GM23338 (cell line): ENCODE measurements around the gene DPYSL5. TPM values are rescaled to one million over a fixed set of nuclear protein-coding genes. Genes with fewer than 3 reads are reported as not detected.

Source experiments
- ATAC-seq: fragments of 200-7000 bp; cut with Tn5 transposase; 3 replicates; pipeline ENCODE4 v1.9.1; 2020
- DNase-seq: peaks from one replicate; pipeline ENCODE4 v3.0.0-alpha.2; 2015; ENCODE audit warnings: low spot score
- H2AFZ ChIP-seq: fragments of 200-600 bp; sonication (generic); 2 replicates; pipeline ENCODE4 v1.8.0; 2016; ENCODE audit warnings: antibody characterized with exemption, mild to moderate bottlenecking, moderate library complexity
- H3F3A ChIP-seq: fragments of 200-600 bp; sonication (generic); replicated peaks from 2 replicates; pipeline ENCODE4 v1.8.0; 2017; ENCODE audit warnings: antibody characterized with exemption, mixed run types, low read depth
- H3K27ac ChIP-seq: fragments of 200-600 bp; sonication (generic); 2 replicates; pipeline ENCODE4 v1.6.1; 2016; ENCODE audit warnings: low read depth
- H3K27me3 ChIP-seq: fragments of 200-600 bp; sonication (generic); 2 replicates; pipeline ENCODE4 v1.8.0; 2016; ENCODE audit warnings: mild to moderate bottlenecking, mixed run types, moderate library complexity; ENCODE audit not compliant: insufficient read depth
- H3K36me3 ChIP-seq: fragments of 200-600 bp; sonication (generic); 2 replicates; pipeline ENCODE4 v1.8.0; 2016; ENCODE audit warnings: mild to moderate bottlenecking; ENCODE audit not compliant: insufficient read depth
- H3K4me1 ChIP-seq: fragments of 200-600 bp; sonication (generic); 2 replicates; pipeline ENCODE4 v1.8.0; 2016; ENCODE audit warnings: mild to moderate bottlenecking, moderate library complexity; ENCODE audit not compliant: insufficient read depth
- H3K4me2 ChIP-seq: fragments of 200-600 bp; sonication (generic); 2 replicates; pipeline ENCODE4 v1.7.1; 2017; ENCODE audit warnings: mixed run types
- H3K4me3 ChIP-seq: fragments of 200-600 bp; sonication (generic); 2 replicates; pipeline ENCODE4 v1.6.1; 2016; ENCODE audit warnings: mixed run types
- H3K79me2 ChIP-seq: fragments of 200-600 bp; sonication (generic); replicated peaks from 2 replicates; pipeline ENCODE4 v1.8.0; 2017; ENCODE audit warnings: mild to moderate bottlenecking; ENCODE audit not compliant: insufficient read depth
- H3K9me2 ChIP-seq: fragments of 200-600 bp; sonication (generic); 2 replicates; pipeline ENCODE4 v1.8.0; 2017; ENCODE audit not compliant: insufficient read depth
- H4K20me1 ChIP-seq: fragments of 200-600 bp; sonication (generic); replicated peaks from 2 replicates; pipeline ENCODE4 v1.8.0; 2017; ENCODE audit warnings: mild to moderate bottlenecking; ENCODE audit not compliant: insufficient read depth
- H3K27ac Mint-ChIP-seq: 2 replicates; pipeline ENCODE4 v1.8.0; 2020; ENCODE audit warnings: inconsistent platforms, mild to moderate bottlenecking, moderate library complexity, mixed read lengths
- H3K27me3 Mint-ChIP-seq: 3 replicates; pipeline ENCODE4 v1.8.0; 2022; ENCODE audit warnings: low read depth, mild to moderate bottlenecking, moderate library complexity, mixed read lengths, inconsistent platforms; ENCODE audit not compliant: insufficient read depth, poor library complexity
- H3K36me3 Mint-ChIP-seq: 3 replicates; pipeline ENCODE4 v1.8.0; 2021; ENCODE audit warnings: low read depth, mild to moderate bottlenecking, inconsistent platforms, moderate library complexity, mixed read lengths
- H3K4me1 Mint-ChIP-seq: 3 replicates; pipeline ENCODE4 v1.8.0; 2020; ENCODE audit warnings: mild to moderate bottlenecking, inconsistent platforms, mixed read lengths
- H3K4me3 Mint-ChIP-seq: 3 replicates; pipeline ENCODE4 v1.8.0; 2021; ENCODE audit warnings: moderate library complexity, mild to moderate bottlenecking, inconsistent platforms, mixed read lengths
- H3K9me3 Mint-ChIP-seq: 3 replicates; pipeline ENCODE4 v1.8.0; 2020; ENCODE audit warnings: moderate library complexity, mild to moderate bottlenecking, inconsistent platforms, mixed read lengths
- CREB1 ChIP-seq: fragments of 250-450 bp; sonication (Bioruptor Pico); IDR thresholded peaks from 2 replicates; pipeline ENCODE4 v1.5.0; 2020; ENCODE audit warnings: low read depth, mild to moderate bottlenecking, moderate library complexity
- EZH2 ChIP-seq: fragments of 200-600 bp; sonication (generic); IDR thresholded peaks from one replicate; pipeline ENCODE4 v1.8.0; 2017; ENCODE audit warnings: antibody characterized with exemption, mild to moderate bottlenecking, low read depth; ENCODE audit not compliant: unreplicated experiment
- polyA plus RNA-seq: library from polyadenylated mRNA; unstranded; fragments of >200 nt; fragmentation: Nextera tagmentation; extraction: Ambion mirVana; gene quantifications from 2 replicates; pipeline ENCODE4 v1.2.1, GENCODE V29; 2016
- total RNA-seq: library from RNA; depleted of rRNA; stranded (reverse); fragments of >200 nt; shearing (Covaris generic); gene quantifications from 2 replicates; pipeline ENCODE4 v1.2.3, GENCODE V29; 2014
- TF ChIP-seq, protein P1 (sequence below): IDR thresholded peaks from 2 replicates; pipeline ENCODE4 v1.6.1; 2016; ENCODE audit warnings: antibody characterized with exemption
- TF ChIP-seq, protein P2 (sequence below): IDR thresholded peaks from one replicate; pipeline ENCODE4 v1.6.1; 2018; ENCODE audit warnings: antibody characterized with exemption; ENCODE audit not compliant: unreplicated experiment
- TF ChIP-seq, protein P3 (sequence below): fragments of 250-450 bp; sonication (Bioruptor Pico); IDR thresholded peaks from 2 replicates; pipeline ENCODE4 v1.5.0; 2020; ENCODE audit warnings: mild to moderate bottlenecking, moderate library complexity
- TF ChIP-seq, protein P4 (sequence below), 2 experiments: fragments of 200-600 bp in 1 of 2; sonication (generic) in 1 of 2; conservative IDR thresholded peaks; 2 replicates each; pipeline versions ENCODE4 v1.5.1 to v1.6.1; 2016 to 2017; ENCODE audit warnings: antibody characterized with exemption in 2 of 2, low read depth in 2 of 2, mild to moderate bottlenecking in 2 of 2, moderate library complexity in 1 of 2

Gene DPYSL5
- total and polyA plus RNA-seq, 2 experiments from 2014 or later, result 3.1 to 8.1 TPM

DNA sequence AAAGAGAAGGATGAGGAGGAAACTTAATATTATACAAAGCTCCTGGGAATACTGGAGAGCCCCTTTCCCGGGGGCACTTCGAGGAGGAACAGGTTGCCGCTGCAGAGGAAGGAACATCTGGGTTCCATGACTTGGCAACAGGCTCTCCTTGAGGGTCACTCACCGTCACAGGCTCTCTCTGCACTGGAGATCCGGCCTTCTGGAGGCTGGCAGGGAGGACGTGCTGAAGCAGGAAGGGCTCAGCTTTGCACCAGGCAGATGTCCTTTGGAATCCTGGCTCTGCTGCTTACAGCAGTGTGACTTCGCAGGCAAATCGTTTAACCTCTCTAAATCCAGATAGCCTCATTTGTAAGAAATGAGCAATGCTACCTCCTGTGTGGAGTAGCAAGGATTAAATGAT, 2.9 kb upstream of the DPYSL5 start (continued):
- TF ChIP-seq, protein P1, sequence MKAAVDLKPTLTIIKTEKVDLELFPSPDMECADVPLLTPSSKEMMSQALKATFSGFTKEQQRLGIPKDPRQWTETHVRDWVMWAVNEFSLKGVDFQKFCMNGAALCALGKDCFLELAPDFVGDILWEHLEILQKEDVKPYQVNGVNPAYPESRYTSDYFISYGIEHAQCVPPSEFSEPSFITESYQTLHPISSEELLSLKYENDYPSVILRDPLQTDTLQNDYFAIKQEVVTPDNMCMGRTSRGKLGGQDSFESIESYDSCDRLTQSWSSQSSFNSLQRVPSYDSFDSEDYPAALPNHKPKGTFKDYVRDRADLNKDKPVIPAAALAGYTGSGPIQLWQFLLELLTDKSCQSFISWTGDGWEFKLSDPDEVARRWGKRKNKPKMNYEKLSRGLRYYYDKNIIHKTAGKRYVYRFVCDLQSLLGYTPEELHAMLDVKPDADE, result no peak
- TF ChIP-seq, protein P2, sequence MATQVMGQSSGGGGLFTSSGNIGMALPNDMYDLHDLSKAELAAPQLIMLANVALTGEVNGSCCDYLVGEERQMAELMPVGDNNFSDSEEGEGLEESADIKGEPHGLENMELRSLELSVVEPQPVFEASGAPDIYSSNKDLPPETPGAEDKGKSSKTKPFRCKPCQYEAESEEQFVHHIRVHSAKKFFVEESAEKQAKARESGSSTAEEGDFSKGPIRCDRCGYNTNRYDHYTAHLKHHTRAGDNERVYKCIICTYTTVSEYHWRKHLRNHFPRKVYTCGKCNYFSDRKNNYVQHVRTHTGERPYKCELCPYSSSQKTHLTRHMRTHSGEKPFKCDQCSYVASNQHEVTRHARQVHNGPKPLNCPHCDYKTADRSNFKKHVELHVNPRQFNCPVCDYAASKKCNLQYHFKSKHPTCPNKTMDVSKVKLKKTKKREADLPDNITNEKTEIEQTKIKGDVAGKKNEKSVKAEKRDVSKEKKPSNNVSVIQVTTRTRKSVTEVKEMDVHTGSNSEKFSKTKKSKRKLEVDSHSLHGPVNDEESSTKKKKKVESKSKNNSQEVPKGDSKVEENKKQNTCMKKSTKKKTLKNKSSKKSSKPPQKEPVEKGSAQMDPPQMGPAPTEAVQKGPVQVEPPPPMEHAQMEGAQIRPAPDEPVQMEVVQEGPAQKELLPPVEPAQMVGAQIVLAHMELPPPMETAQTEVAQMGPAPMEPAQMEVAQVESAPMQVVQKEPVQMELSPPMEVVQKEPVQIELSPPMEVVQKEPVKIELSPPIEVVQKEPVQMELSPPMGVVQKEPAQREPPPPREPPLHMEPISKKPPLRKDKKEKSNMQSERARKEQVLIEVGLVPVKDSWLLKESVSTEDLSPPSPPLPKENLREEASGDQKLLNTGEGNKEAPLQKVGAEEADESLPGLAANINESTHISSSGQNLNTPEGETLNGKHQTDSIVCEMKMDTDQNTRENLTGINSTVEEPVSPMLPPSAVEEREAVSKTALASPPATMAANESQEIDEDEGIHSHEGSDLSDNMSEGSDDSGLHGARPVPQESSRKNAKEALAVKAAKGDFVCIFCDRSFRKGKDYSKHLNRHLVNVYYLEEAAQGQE, result no peak

DNA sequence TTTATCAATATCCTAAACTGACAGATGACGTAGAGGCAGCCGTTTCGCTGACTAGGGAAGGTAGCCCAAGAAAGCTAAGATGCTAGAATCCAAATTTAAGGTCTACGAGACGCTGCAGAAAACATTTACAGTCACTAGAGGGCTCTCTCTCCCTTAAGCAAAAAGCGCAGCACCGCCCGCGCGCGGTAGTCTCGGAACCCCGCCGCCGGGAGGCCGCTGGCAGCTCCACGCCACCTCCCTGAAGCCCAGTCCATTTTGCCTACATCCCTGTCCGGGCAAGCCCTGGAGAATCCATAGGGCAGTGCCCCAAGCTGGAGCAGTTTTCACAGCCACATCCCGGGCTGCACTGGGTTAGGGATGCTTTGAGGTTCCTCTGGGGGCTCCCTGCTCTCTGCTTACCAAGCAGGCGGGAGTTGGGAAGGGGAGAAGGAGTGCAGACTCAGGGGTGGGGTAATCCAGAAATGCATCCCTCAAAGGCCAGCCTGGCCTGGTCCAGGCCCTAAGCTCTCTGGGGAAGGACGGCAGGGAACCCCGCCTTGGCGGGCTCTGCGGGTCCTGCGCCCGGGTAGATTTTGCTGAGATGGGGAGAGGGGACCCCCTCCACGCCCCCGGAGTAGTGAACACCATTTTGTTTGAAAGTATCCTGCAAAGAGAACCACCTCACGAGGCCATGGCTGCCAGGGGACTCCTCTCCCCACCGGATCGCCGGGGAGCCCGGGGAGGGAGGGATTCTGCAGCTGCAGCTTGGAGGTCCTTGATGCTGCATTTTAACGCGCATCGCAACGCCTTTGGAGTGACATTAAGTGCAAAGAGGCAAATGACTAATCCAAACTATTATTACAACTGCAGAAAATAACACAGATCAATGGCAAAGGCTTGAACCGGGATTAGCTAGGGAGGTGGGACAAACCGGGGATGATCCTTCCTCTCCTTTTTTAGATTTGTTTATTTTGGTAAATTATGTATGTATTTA, 1.3 kb upstream of the DPYSL5 start:
- peak; percentile 96 for DNase-seq
- Histone ChIP-seq H3K27me3 (peaks cover 67% of the 10 kb centered on the region), H3K27ac (no peak overlapping the region), H3K4me1 (peaks cover 8% of the 10 kb centered on the region), H3K4me3 (peak overlapping the region; percentile 82), H3F3A (0 out of 2 replicates have a peak, but pooled peaks cover 5% of the 10 kb centered on the region), H3K9me2 (no peaks in the 10 kb centered on the region), H3K4me2 (peak overlapping the region; percentile 96), H3K36me3 (no peaks in the 10 kb centered on the region), H4K20me1 (peaks cover 5% of the 10 kb centered on the region; the same call in 1 of the 2 replicates), H2AFZ (peak overlapping the region; percentile 80), H3K79me2 (no peaks in the 10 kb centered on the region)
- Mint-ChIP-seq H3K36me3 (no peaks in the 10 kb centered on the region), H3K27me3 (peaks cover 44% of the 10 kb centered on the region), H3K27ac (no peak overlapping the region), H3K9me3 (no peaks in the 10 kb centered on the region), H3K4me3 (peak overlapping the region; percentile 81), H3K4me1 (peaks cover 6% of the 10 kb centered on the region)
- peak; percentile 21 for ATAC-seq
- TF ChIP-seq CREB1 (CRISPR knock-in tag) (0 out of 2 replicates have a peak, but pooled peaks have one; percentile 7), EZH2 (peak; percentile 74)
- TF ChIP-seq, protein P3, sequence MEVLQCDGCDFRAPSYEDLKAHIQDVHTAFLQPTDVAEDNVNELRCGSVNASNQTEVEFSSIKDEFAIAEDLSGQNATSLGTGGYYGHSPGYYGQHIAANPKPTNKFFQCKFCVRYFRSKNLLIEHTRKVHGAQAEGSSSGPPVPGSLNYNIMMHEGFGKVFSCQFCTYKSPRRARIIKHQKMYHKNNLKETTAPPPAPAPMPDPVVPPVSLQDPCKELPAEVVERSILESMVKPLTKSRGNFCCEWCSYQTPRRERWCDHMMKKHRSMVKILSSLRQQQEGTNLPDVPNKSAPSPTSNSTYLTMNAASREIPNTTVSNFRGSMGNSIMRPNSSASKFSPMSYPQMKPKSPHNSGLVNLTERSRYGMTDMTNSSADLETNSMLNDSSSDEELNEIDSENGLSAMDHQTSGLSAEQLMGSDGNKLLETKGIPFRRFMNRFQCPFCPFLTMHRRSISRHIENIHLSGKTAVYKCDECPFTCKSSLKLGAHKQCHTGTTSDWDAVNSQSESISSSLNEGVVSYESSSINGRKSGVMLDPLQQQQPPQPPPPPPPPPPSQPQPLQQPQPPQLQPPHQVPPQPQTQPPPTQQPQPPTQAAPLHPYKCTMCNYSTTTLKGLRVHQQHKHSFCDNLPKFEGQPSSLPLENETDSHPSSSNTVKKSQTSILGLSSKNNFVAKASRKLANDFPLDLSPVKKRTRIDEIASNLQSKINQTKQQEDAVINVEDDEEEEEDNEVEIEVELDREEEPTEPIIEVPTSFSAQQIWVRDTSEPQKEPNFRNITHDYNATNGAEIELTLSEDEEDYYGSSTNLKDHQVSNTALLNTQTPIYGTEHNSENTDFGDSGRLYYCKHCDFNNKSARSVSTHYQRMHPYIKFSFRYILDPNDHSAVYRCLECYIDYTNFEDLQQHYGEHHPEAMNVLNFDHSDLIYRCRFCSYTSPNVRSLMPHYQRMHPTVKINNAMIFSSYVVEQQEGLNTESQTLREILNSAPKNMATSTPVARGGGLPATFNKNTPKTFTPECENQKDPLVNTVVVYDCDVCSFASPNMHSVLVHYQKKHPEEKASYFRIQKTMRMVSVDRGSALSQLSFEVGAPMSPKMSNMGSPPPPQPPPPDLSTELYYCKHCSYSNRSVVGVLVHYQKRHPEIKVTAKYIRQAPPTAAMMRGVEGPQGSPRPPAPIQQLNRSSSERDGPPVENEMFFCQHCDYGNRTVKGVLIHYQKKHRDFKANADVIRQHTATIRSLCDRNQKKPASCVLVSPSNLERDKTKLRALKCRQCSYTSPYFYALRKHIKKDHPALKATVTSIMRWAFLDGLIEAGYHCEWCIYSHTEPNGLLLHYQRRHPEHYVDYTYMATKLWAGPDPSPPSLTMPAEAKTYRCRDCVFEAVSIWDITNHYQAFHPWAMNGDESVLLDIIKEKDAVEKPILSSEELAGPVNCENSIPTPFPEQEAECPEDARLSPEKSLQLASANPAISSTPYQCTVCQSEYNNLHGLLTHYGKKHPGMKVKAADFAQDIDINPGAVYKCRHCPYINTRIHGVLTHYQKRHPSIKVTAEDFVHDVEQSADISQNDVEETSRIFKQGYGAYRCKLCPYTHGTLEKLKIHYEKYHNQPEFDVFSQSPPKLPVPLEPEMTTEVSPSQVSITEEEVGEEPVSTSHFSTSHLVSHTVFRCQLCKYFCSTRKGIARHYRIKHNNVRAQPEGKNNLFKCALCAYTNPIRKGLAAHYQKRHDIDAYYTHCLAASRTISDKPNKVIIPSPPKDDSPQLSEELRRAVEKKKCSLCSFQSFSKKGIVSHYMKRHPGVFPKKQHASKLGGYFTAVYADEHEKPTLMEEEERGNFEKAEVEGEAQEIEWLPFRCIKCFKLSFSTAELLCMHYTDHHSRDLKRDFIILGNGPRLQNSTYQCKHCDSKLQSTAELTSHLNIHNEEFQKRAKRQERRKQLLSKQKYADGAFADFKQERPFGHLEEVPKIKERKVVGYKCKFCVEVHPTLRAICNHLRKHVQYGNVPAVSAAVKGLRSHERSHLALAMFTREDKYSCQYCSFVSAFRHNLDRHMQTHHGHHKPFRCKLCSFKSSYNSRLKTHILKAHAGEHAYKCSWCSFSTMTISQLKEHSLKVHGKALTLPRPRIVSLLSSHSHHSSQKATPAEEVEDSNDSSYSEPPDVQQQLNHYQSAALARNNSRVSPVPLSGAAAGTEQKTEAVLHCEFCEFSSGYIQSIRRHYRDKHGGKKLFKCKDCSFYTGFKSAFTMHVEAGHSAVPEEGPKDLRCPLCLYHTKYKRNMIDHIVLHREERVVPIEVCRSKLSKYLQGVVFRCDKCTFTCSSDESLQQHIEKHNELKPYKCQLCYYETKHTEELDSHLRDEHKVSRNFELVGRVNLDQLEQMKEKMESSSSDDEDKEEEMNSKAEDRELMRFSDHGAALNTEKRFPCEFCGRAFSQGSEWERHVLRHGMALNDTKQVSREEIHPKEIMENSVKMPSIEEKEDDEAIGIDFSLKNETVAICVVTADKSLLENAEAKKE (CRISPR knock-in tag), result no peak
- TF ChIP-seq, protein P4, sequence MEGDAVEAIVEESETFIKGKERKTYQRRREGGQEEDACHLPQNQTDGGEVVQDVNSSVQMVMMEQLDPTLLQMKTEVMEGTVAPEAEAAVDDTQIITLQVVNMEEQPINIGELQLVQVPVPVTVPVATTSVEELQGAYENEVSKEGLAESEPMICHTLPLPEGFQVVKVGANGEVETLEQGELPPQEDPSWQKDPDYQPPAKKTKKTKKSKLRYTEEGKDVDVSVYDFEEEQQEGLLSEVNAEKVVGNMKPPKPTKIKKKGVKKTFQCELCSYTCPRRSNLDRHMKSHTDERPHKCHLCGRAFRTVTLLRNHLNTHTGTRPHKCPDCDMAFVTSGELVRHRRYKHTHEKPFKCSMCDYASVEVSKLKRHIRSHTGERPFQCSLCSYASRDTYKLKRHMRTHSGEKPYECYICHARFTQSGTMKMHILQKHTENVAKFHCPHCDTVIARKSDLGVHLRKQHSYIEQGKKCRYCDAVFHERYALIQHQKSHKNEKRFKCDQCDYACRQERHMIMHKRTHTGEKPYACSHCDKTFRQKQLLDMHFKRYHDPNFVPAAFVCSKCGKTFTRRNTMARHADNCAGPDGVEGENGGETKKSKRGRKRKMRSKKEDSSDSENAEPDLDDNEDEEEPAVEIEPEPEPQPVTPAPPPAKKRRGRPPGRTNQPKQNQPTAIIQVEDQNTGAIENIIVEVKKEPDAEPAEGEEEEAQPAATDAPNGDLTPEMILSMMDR (conservative IDR thresholded peaks at IDR 0.05; ENCODE audit: low read depth in 2 of 2), result peak; percentile 77 to 87
